ENCODE measurements around the gene MAMDC2.

DNA sequence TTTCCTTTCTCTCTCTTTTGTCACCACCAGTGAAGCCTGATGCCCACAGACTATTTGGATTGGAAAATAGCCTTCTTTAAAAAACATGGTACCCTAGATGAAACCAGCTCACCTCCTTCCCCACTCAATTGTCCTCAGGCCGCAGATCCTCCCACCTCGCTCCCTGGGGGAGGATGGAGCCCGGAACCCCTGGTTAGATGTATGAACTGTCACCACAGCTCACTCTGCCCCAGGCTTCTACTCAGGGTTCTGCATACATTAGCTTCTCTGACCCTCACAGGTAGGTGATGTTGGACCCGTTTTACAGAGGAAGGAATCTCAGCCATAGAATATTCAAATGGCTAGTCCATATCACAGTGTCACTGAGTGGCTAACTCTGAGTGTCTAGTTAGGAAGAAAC is 1.8 kb downstream of the MAMDC2 start:
- TF ChIP-seq, protein P1, sequence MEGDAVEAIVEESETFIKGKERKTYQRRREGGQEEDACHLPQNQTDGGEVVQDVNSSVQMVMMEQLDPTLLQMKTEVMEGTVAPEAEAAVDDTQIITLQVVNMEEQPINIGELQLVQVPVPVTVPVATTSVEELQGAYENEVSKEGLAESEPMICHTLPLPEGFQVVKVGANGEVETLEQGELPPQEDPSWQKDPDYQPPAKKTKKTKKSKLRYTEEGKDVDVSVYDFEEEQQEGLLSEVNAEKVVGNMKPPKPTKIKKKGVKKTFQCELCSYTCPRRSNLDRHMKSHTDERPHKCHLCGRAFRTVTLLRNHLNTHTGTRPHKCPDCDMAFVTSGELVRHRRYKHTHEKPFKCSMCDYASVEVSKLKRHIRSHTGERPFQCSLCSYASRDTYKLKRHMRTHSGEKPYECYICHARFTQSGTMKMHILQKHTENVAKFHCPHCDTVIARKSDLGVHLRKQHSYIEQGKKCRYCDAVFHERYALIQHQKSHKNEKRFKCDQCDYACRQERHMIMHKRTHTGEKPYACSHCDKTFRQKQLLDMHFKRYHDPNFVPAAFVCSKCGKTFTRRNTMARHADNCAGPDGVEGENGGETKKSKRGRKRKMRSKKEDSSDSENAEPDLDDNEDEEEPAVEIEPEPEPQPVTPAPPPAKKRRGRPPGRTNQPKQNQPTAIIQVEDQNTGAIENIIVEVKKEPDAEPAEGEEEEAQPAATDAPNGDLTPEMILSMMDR (IDR thresholded peaks at IDR 0.05; ENCODE audit: insufficient read depth, low read length, poor library complexity, severe bottlenecking), result no peak
- TF ChIP-seq EZH2phosphoT487 (conservative IDR thresholded peaks at IDR 0.05; ENCODE audit: low read length), result no peak
